Lower leg skin (tissue), 4 donors: Measurements from ENCODE around the gene FNDC3A. TPM values are rescaled to one million over a fixed set of nuclear protein-coding genes. Genes with fewer than 3 reads are reported as not detected.
"Not testable (repeated sequence)": the region's sequence is repeated elsewhere in the genome, so short reads cannot be mapped to it uniquely, and the experiment has no call there.

Experiments
- DNase-seq, 2 donors: peaks; one replicate each; pipeline ENCODE4 v3.0.0-alpha.2; 2019; ENCODE audit warnings: low spot score in 2 of 2
- H3K4me3 ChIP-seq: fragments of 200-600 bp; sonication (generic); 2 replicates; pipeline ENCODE4 v1.5.1; 2017; ENCODE audit warnings: mild to moderate bottlenecking, low read depth; ENCODE audit not compliant: poor library complexity, severe bottlenecking
- POLR2A ChIP-seq, 2 donors: fragments of 450-650 bp; IDR thresholded peaks; one replicate each; pipeline ENCODE4 v1.6.1; 2016 to 2017; ENCODE audit warnings: antibody characterized with exemption in 2 of 2, mild to moderate bottlenecking in 1 of 2, moderate library complexity in 1 of 2
- WGBS, 2 donors: methylation state at CpG; one replicate each; pipeline ENCODE4 v1.1.5; 2018; 5-methylcytosine and 5-hydroxymethylcytosine counted together
- intact Hi-C: fragments of 100-400 bp; cut with DNase I; formaldehyde crosslinking; loops from one replicate; pipeline ENCODE4 v1.15.0; 2023; ENCODE audit warnings: low total_unique reads
- total RNA-seq, 4 donors: library from RNA; depleted of rRNA; stranded (reverse); fragments of >200 nt; gene quantifications; one replicate each; pipeline ENCODE4 v1.1.0, GENCODE V29; 2016
- TF ChIP-seq, protein P1 (sequence below), 3 donors: fragments of 450-650 bp; IDR thresholded peaks; one replicate each; pipeline ENCODE4 v1.5.1; 2016; ENCODE audit warnings: antibody characterized with exemption in 3 of 3, mild to moderate bottlenecking in 3 of 3, moderate library complexity in 2 of 3

FNDC3A gene
- total RNA-seq, 4 donors from 2014 or later: 11.4 to 25.5 (median 15.5) TPM

DNA sequence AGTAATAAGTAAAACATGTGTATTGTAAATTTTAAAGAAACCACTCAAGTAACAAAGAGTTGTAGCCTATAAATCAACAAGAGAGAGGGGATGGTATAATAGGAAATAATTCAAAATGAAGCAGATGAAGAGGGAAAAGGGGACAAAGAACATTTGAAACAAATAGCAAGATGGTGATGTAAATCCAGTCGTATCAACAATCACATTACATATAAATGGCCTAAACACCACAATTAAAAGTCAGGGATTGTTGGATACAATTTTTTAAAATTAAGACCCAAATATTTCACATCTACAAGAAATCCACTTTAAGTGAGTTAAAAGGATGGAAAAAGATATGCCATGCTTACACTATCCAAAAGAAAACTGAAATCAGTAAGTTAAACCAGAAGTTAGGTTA lies 15.2 kb downstream of the FNDC3A start:
- intact Hi-C loops: no loop called here
- no peak for DNase-seq
- no peak overlapping the region for H3K4me3 ChIP-seq
- no peak for TF ChIP-seq POLR2A (IDR thresholded peaks at IDR 0.05)
- TF ChIP-seq, protein P1, sequence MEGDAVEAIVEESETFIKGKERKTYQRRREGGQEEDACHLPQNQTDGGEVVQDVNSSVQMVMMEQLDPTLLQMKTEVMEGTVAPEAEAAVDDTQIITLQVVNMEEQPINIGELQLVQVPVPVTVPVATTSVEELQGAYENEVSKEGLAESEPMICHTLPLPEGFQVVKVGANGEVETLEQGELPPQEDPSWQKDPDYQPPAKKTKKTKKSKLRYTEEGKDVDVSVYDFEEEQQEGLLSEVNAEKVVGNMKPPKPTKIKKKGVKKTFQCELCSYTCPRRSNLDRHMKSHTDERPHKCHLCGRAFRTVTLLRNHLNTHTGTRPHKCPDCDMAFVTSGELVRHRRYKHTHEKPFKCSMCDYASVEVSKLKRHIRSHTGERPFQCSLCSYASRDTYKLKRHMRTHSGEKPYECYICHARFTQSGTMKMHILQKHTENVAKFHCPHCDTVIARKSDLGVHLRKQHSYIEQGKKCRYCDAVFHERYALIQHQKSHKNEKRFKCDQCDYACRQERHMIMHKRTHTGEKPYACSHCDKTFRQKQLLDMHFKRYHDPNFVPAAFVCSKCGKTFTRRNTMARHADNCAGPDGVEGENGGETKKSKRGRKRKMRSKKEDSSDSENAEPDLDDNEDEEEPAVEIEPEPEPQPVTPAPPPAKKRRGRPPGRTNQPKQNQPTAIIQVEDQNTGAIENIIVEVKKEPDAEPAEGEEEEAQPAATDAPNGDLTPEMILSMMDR (IDR thresholded peaks at IDR 0.05): no peak
- 100% methylated on average over 1 of the region's 1 CpG for WGBS, 2 donors

DNA sequence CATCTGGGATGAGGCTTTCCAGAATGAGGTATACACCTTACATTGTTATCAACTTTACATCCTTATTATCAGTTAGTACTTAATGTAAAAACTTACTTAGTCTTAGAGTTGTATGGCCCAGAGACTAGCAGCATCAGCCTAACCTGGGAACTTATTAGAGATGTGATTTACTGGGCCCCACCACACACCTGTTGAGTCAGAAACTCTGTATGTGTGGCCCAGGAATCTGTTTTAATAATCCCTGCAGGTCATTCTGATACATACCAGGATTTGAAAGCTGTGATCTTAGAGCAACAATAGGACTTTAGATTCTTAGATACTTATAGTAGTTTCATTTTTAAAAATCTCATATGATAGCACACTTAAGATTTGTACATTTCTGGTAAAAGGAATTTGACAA lies 17.4 kb downstream of the FNDC3A start:
- TF ChIP-seq, protein P1 (IDR thresholded peaks at IDR 0.05): no peak
- TF ChIP-seq POLR2A (IDR thresholded peaks at IDR 0.05): no peak
- no peak for DNase-seq
- intact Hi-C loops: no loop called here
- H3K4me3 ChIP-seq: no peak overlapping the region

DNA sequence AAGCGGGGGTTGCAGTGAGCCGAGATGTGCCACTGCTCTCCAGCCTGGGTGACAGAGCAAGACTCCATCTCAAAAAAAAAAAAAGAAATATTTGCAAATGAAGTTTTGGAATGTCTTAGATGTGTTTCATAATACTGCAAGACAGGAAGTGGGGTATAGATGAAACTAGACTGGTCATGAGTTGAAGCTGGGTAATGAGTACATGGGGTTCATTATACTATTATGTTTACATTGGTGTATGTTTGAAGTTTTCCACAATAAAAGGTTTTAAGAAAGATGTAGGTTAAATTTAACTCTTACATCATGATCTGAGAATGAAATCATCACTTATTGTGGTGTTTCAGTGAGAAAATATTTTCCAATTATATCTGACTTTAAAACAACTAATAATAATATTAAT lies 19.0 kb downstream of the FNDC3A start:
- TF ChIP-seq, protein P1 (IDR thresholded peaks at IDR 0.05): no peak
- TF ChIP-seq POLR2A (IDR thresholded peaks at IDR 0.05): no peak
- H3K4me3 ChIP-seq: no peak overlapping the region
- 89 to 100% methylated on average over 2 of the region's 2 CpGs for WGBS, 2 donors
- intact Hi-C loops: no loop called here
- DNase-seq: no peak

DNA sequence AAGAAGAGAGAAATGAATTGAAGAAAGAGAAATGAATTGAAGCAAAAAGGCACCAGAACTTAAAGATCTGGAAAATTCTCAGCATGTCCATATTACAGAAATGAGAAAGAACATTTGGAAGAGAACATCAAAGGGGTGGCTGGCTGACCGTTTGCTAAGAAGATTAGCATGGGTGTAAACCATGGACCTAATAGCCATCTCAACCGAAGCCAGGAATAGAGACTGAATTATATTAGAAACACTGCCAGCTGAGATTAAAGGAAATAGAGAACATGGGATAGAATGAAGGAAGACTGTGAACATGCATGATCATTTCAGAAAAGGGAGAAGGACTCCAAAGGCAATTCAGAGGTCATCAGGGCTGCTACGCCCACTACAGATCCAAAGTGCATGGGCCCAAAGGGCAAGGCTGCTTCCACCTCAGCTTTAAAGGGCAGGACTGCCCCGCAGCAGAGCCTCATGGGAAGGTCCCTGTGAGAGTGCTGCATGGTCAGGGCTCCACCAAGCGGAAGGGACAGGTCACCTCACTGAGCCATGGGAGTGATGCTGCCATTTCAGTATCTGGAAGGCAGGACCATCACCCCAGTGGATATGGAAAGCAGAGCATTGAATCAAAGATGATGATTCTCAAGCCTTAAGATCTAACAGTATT lies 23.1 kb downstream of the FNDC3A start:
- intact Hi-C loops: no loop called here
- no peak for DNase-seq
- TF ChIP-seq, protein P1 (IDR thresholded peaks at IDR 0.05): no peak
- TF ChIP-seq POLR2A (IDR thresholded peaks at IDR 0.05): no peak
- no peak overlapping the region for H3K4me3 ChIP-seq
- 45 to 80% methylated on average over 5 of the region's 5 CpGs for WGBS, 2 donors

DNA sequence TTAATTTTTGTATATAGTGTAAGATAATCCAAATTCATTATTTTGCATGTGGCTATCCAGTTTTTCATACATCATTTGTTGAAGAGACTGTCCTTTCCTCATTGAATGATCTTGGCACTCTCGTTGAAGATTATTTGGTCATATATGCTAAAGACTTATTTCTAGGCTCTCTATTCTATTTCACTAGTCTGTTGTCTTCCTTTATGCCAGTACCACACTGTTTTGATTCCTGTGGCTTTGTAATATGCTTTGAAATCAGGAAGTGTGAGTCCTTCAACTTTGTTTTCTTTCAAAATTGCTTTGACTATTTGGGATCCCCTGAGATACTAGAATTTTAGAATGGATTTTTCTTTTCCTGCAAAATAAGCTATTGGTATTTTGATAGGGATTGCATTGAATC lies 24.5 kb downstream of the FNDC3A start:
- DNase-seq: no peak
- intact Hi-C loops: no loop called here
- H3K4me3 ChIP-seq: no peak overlapping the region
- 96 to 100% methylated on average over 1 of the region's 1 CpG for WGBS, 2 donors
- TF ChIP-seq, protein P1 (IDR thresholded peaks at IDR 0.05): no peak
- TF ChIP-seq POLR2A (IDR thresholded peaks at IDR 0.05): no peak

DNA sequence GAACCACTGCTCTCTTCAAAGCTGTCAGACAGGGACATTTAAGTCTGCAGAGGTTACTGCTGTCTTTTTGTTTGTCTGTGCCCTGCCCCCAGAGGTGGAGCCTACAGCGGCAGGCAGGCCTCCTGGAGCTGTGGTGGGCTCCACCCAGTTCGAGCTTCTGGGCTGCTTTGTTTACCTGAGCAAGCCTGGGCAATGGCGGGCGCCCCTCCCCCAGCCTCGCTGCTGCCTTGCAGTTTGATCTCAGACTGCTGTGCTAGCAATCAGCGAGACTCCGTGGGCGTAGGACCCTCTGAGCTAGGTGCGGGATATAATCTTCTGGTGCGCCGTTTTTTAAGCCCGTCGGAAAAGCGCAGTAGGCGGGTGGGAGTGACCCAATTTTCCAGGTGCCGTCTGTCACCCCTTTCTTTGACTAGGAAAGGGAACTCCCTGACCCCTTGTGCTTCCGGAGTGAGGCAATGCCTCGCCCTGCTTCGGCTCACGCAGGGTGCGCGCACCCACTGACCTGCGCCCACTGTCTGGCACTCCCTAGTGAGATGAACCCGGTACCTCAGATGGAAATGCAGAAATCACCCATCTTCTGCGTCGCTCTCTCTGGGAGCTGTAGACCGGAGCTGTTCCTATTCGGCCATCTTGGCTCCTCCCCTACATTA lies 43.4 kb downstream of the FNDC3A start:
- 96 to 98% methylated on average over 28 of the region's 28 CpGs for WGBS, 2 donors
- H3K4me3 ChIP-seq, intact Hi-C loops, DNase-seq: not testable (repeated sequence)
